HEK293 (cell line): ENCODE results near the gene VEZT.

Source experiments
- CTCF ChIA-PET: fragments of 350-600 bp; formaldehyde crosslinking; extraction: SDS; loops from one replicate; lab custom pipeline; 2021; ENCODE audit warnings: antibody characterized with exemption; lab: Yijun Ruan, JAX
- POLR2A ChIA-PET: fragments of 300-600 bp; formaldehyde crosslinking; extraction: SDS; loops from one replicate; lab custom pipeline; 2020; ENCODE audit warnings: antibody characterized with exemption, inconsistent platforms; lab: Yijun Ruan, JAX
- H3K27ac ChIP-seq: fragments of 200-500 bp; sonication (Bioruptor generic); 2 replicates; pipeline ENCODE4 v1.5.1; 2014; ENCODE audit warnings: low read depth, low read length, control low read depth, inconsistent platforms; ENCODE audit errors: extremely low read depth
- H3K36me3 ChIP-seq, 2 experiments: fragments of 200-500 bp in 1 of 2; sonication (Bioruptor generic) in 1 of 2; 1 replicate in 1 of 2; 2 replicates in 1 of 2; pipeline ENCODE4 v1.5.1; 2014 to 2017; ENCODE audit warnings: inconsistent platforms in 2 of 2, low read length in 2 of 2; ENCODE audit not compliant: control insufficient read depth in 2 of 2, insufficient read depth in 1 of 2
- H3K4me1 ChIP-seq: fragments of 200-500 bp; sonication (Bioruptor generic); 2 replicates; pipeline ENCODE4 v1.5.1; 2014; ENCODE audit warnings: mild to moderate bottlenecking, low read length, inconsistent platforms; ENCODE audit not compliant: control insufficient read depth, insufficient read depth
- H3K4me3 ChIP-seq: 2 replicates; pipeline ENCODE4 v1.5.1; 2011; ENCODE audit warnings: low read depth, mild to moderate bottlenecking, control low read depth, low read length, moderate library complexity
- H3K9me3 ChIP-seq: fragments of 200-500 bp; sonication (Bioruptor generic); 2 replicates; pipeline ENCODE4 v1.5.1; 2014; ENCODE audit warnings: low read depth, low read length, inconsistent platforms; ENCODE audit not compliant: control insufficient read depth, insufficient read depth
- CTCF ChIP-seq: fragments of 450-650 bp; formaldehyde crosslinking; IDR thresholded peaks from 2 replicates; pipeline ENCODE4 v1.5.1; 2016; ENCODE audit warnings: missing biosample characterization, missing genetic modification characterization
- FEZF1 ChIP-seq: fragments of 450-650 bp; formaldehyde crosslinking; IDR thresholded peaks from 2 replicates; pipeline ENCODE4 v1.5.1; 2016; ENCODE audit warnings: missing biosample characterization, missing genetic modification characterization
- HOXC10 ChIP-seq: sonication (generic); formaldehyde crosslinking; IDR thresholded peaks from 2 replicates; pipeline ENCODE4 v1.8.1; 2023; ENCODE audit warnings: mild to moderate bottlenecking, missing genetic modification reagents
- HOXD13 ChIP-seq: sonication (generic); formaldehyde crosslinking; IDR thresholded peaks from 2 replicates; pipeline ENCODE4 v1.8.0; 2022; ENCODE audit warnings: missing genetic modification reagents, borderline replicate concordance
- PRDM4 ChIP-seq: fragments of 450-650 bp; formaldehyde crosslinking; IDR thresholded peaks from 2 replicates; pipeline ENCODE4 v1.5.1; 2017; ENCODE audit warnings: missing biosample characterization, missing genetic modification characterization
- ZEB2 ChIP-seq: fragments of 450-650 bp; formaldehyde crosslinking; IDR thresholded peaks from 2 replicates; pipeline ENCODE4 v1.5.1; 2016; ENCODE audit warnings: missing biosample characterization, missing genetic modification characterization
- ZFP41 ChIP-seq: fragments of 450-650 bp; formaldehyde crosslinking; IDR thresholded peaks from 2 replicates; pipeline ENCODE4 v1.5.1; 2016; ENCODE audit warnings: missing biosample characterization, missing genetic modification characterization, borderline replicate concordance
- ZNF169 ChIP-seq: fragments of 450-650 bp; formaldehyde crosslinking; IDR thresholded peaks from 2 replicates; pipeline ENCODE4 v1.5.1; 2016; ENCODE audit warnings: missing biosample characterization, missing genetic modification characterization
- ZNF660 ChIP-seq: fragments of 450-650 bp; IDR thresholded peaks from 2 replicates; pipeline ENCODE4 v1.5.1; 2018; ENCODE audit warnings: missing biosample characterization, mild to moderate bottlenecking, missing genetic modification characterization
- ZNF692 ChIP-seq: fragments of 450-650 bp; formaldehyde crosslinking; IDR thresholded peaks from 2 replicates; pipeline ENCODE4 v1.5.1; 2016; ENCODE audit warnings: missing biosample characterization, missing genetic modification characterization
- ZNF768 ChIP-seq: fragments of 450-650 bp; formaldehyde crosslinking; IDR thresholded peaks from 2 replicates; pipeline ENCODE4 v1.5.1; 2018; ENCODE audit warnings: missing biosample characterization, mild to moderate bottlenecking, missing genetic modification characterization
- ZNF776 ChIP-seq: fragments of 450-650 bp; formaldehyde crosslinking; IDR thresholded peaks from 2 replicates; pipeline ENCODE4 v1.5.0; 2017; ENCODE audit warnings: missing biosample characterization, missing genetic modification characterization, borderline replicate concordance
- ZSCAN30 ChIP-seq: fragments of 450-650 bp; IDR thresholded peaks from 2 replicates; pipeline ENCODE4 v1.5.1; 2018; ENCODE audit warnings: missing biosample characterization, mild to moderate bottlenecking, missing genetic modification characterization, moderate library complexity
- TF ChIP-seq, protein P1 (sequence below): fragments of 450-650 bp; formaldehyde crosslinking; IDR thresholded peaks from 2 replicates; pipeline ENCODE4 v1.5.1; 2016; ENCODE audit warnings: missing biosample characterization, missing genetic modification characterization

The VEZT gene

GRCh38 chr12:95212586-95212985 lies 5.0 kb upstream of the VEZT start:
- Histone ChIP-seq H3K36me3 (no peaks in the 10 kb centered on the region), H3K27ac (no peak overlapping the region), H3K4me3 (no peak overlapping the region), H3K9me3 (no peaks in the 10 kb centered on the region), H3K4me1 (peaks cover 4% of the 10 kb centered on the region)
- TF ChIP-seq ZNF660 (tag by site-specific recombination) (0 out of 2 replicates have a peak, but pooled peaks have one; percentile 9), ZSCAN30 (no peak)
- POLR2A ChIA-PET = no interaction called here
- CTCF ChIA-PET = interaction anchor here (0.6 to 1.2 kb wide), 2 partner anchors 63 to 93 kb away, joined by 5 read pairs; no protein-coding TSS in a partner anchor

DNA sequence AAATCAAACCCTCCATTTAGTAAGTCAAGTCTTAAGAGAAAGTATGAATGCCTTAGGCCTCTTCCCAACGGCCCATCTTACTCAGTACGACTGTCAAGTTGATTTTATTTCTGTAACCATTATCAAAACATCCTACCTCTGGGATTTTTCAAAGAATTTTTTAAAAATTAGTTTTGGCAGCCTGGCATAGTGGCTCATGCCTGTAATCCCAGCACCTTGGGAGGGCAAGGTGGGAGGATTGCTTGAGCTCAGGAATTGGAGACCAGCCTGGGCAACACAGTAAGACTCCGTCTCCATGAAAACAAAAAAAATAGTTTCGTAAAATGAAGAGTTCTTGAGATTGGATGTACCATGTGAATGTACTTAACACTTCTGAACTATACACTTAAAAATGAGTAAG lies 4.5 kb upstream of the VEZT start:
- POLR2A ChIA-PET = no interaction called here
- CTCF ChIA-PET = interaction anchor here (0.6 to 1.2 kb wide), 3 partner anchors 18 to 94 kb away, joined by 3 to 5 read pairs (median 5); no protein-coding TSS in a partner anchor
- H3K36me3 ChIP-seq = no peaks in the 10 kb centered on the region
- H3K27ac ChIP-seq = no peak overlapping the region
- H3K4me3 ChIP-seq = no peak overlapping the region
- H3K9me3 ChIP-seq = no peaks in the 10 kb centered on the region
- no peak for TF ChIP-seq FEZF1
- TF ChIP-seq, protein P1, sequence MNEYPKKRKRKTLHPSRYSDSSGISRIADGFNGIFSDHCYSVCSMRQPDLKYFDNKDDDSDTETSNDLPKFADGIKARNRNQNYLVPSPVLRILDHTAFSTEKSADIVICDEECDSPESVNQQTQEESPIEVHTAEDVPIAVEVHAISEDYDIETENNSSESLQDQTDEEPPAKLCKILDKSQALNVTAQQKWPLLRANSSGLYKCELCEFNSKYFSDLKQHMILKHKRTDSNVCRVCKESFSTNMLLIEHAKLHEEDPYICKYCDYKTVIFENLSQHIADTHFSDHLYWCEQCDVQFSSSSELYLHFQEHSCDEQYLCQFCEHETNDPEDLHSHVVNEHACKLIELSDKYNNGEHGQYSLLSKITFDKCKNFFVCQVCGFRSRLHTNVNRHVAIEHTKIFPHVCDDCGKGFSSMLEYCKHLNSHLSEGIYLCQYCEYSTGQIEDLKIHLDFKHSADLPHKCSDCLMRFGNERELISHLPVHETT (tag by site-specific recombination) = no peak
- peaks cover 4% of the 10 kb centered on the region for H3K4me1 ChIP-seq

DNA sequence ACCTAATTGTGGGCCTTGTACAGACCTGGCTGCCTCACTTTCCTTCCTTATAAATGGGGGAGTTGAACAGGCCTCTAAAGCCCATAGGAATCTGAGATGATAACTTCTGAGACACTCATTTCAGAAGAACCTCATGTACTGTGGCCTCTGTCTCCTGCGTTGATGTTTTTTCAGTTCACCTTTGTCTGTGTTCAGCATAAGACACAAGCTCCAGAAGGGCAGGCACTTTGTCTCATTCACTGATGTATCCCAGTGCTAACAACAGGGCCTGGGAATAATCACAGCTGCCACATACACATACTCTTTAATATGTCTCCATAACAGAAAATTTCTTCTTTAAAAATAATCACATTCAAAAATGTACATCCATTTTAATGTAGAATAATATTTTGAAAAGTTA lies 3.7 kb upstream of the VEZT start:
- peaks cover 4% of the 10 kb centered on the region for H3K4me1 ChIP-seq
- no peaks in the 10 kb centered on the region for H3K36me3 ChIP-seq
- H3K9me3 ChIP-seq = no peaks in the 10 kb centered on the region
- no peak for TF ChIP-seq ZNF692
- TF ChIP-seq PRDM4 (tag by site-specific recombination) = no peak
- no peak for TF ChIP-seq ZNF169 (tag by site-specific recombination)
- no peak for TF ChIP-seq HOXC10
- no peak for TF ChIP-seq HOXD13 (CRISPR knock-in tag)
- no peak for TF ChIP-seq ZEB2
- TF ChIP-seq CTCF (tag by site-specific recombination) = no peak
- TF ChIP-seq ZFP41 (tag by site-specific recombination) = no peak
- no peak for TF ChIP-seq ZNF768
- no peak for TF ChIP-seq ZNF776 (tag by site-specific recombination)
- no peak overlapping the region for H3K4me3 ChIP-seq
- no peak overlapping the region for H3K27ac ChIP-seq
- ChIA-PET POLR2A (no interaction called here), CTCF (interaction anchor here (0.6 to 1.0 kb wide), 2 partner anchors 97 to 442 kb away, joined by 3 read pairs; no protein-coding TSS in a partner anchor)
